Measurements from ENCODE around the gene ZDHHC17. TPM values are rescaled to one million over a fixed set of nuclear protein-coding genes. Genes with fewer than 3 reads are reported as not detected.

Gene ZDHHC17
- total and polyA plus RNA-seq, 2 experiments from 2014 or later = 11.7 to 39.8 TPM

- no peak for TF ChIP-seq EZH2 (IDR thresholded peaks at IDR 0.05; ENCODE audit: borderline replicate concordance)
- TF ChIP-seq EZH2phosphoT487 (IDR thresholded peaks at IDR 0.05; ENCODE audit: low read depth, severe bottlenecking, unreplicated experiment) = no peak
- TF ChIP-seq CTCF (IDR thresholded peaks at IDR 0.05; ENCODE audit: poor library complexity) = no peak
- DNase-seq (ENCODE audit: low spot score) = no peak
- WGBS (ENCODE audit: low lambda C conversion rate, missing lambda C conversion rate) = 80% methylated on average over 3 of the region's 3 CpGs
- Histone ChIP-seq H3K4me3 (no peak overlapping the region), H2AFZ (no peak overlapping the region), H3K4me2 (no peak overlapping the region), H4K20me1 (ENCODE audit: insufficient read depth, poor library complexity, severe bottlenecking) (no peaks in the 10 kb centered on the region), H3K27ac (peak overlapping the region; percentile 5), H3K9me2 (replicated peaks; ENCODE audit: insufficient read depth) (no peaks in the 10 kb centered on the region), H3K36me3 (replicated peaks; ENCODE audit: insufficient read depth, low read depth) (no peaks in the 10 kb centered on the region), H3K27me3 (no peaks in the 10 kb centered on the region), H3K9me3 (ENCODE audit: low read depth) (no peaks in the 10 kb centered on the region), H3K79me2 (no peaks in the 10 kb centered on the region), H3K4me1 (ENCODE audit: insufficient read depth) (peaks cover 4% of the 10 kb centered on the region)
Observed at GRCh38 chr12:76860256-76860655, 96.3 kb downstream of the ZDHHC17 start.

GRCh38 chr12:76863005-76863670 is 99.2 kb downstream of the ZDHHC17 start:
- DNase-seq (ENCODE audit: low spot score) = no peak
- 86% methylated on average over 12 of the region's 12 CpGs for WGBS (ENCODE audit: low lambda C conversion rate, missing lambda C conversion rate)
- Histone ChIP-seq H3K79me2 (peaks cover 12% of the 10 kb centered on the region), H3K36me3 (replicated peaks; ENCODE audit: insufficient read depth, low read depth) (no peaks in the 10 kb centered on the region), H3K4me2 (peak overlapping the region; percentile 31), H3K4me3 (no peak overlapping the region), H3K9me2 (replicated peaks; ENCODE audit: insufficient read depth) (no peaks in the 10 kb centered on the region), H3K27me3 (no peaks in the 10 kb centered on the region), H2AFZ (no peak overlapping the region), H3K9me3 (ENCODE audit: low read depth) (no peaks in the 10 kb centered on the region), H4K20me1 (ENCODE audit: insufficient read depth, poor library complexity, severe bottlenecking) (no peaks in the 10 kb centered on the region), H3K4me1 (ENCODE audit: insufficient read depth) (peaks cover 9% of the 10 kb centered on the region), H3K27ac (peak overlapping the region; percentile 62)
- TF ChIP-seq EZH2 (IDR thresholded peaks at IDR 0.05; ENCODE audit: borderline replicate concordance) = no peak
- TF ChIP-seq CTCF (IDR thresholded peaks at IDR 0.05; ENCODE audit: poor library complexity) = no peak
- no peak for TF ChIP-seq EZH2phosphoT487 (IDR thresholded peaks at IDR 0.05; ENCODE audit: low read depth, severe bottlenecking, unreplicated experiment)

GRCh38 chr12:76863837-76864236 is 99.9 kb downstream of the ZDHHC17 start:
- no peak overlapping the region for H2AFZ ChIP-seq
- H3K27ac ChIP-seq = peak overlapping the region; percentile 62
- TF ChIP-seq CTCF (IDR thresholded peaks at IDR 0.05; ENCODE audit: poor library complexity) = no peak
- TF ChIP-seq EZH2phosphoT487 (IDR thresholded peaks at IDR 0.05; ENCODE audit: low read depth, severe bottlenecking, unreplicated experiment) = no peak
- no peak for TF ChIP-seq EZH2 (IDR thresholded peaks at IDR 0.05; ENCODE audit: borderline replicate concordance)
- H3K4me2 ChIP-seq = peak overlapping the region; percentile 31
- H3K9me3 ChIP-seq (ENCODE audit: low read depth) = no peaks in the 10 kb centered on the region
- H3K79me2 ChIP-seq = peaks cover 16% of the 10 kb centered on the region
- 36% methylated on average over 4 of the region's 4 CpGs for WGBS (ENCODE audit: low lambda C conversion rate, missing lambda C conversion rate)
- H3K9me2 ChIP-seq (replicated peaks; ENCODE audit: insufficient read depth) = no peaks in the 10 kb centered on the region
- H3K36me3 ChIP-seq (replicated peaks; ENCODE audit: insufficient read depth, low read depth) = no peaks in the 10 kb centered on the region
- peaks cover 9% of the 10 kb centered on the region for H3K4me1 ChIP-seq (ENCODE audit: insufficient read depth)
- DNase-seq (ENCODE audit: low spot score) = no peak
- H4K20me1 ChIP-seq (ENCODE audit: insufficient read depth, poor library complexity, severe bottlenecking) = no peaks in the 10 kb centered on the region
- no peak overlapping the region for H3K4me3 ChIP-seq
- H3K27me3 ChIP-seq = no peaks in the 10 kb centered on the region

All from hepatocyte (in vitro differentiated cells).